HL-60 (cell line): ENCODE data around the gene DLEC1.

Source experiments
- CTCF ChIP-seq: IDR thresholded peaks from one replicate; pipeline ENCODE4 v1.5.1; 2011; ENCODE audit warnings: low read length, control low read depth, inconsistent platforms; ENCODE audit not compliant: insufficient read depth
- GABPA ChIP-seq: IDR thresholded peaks from 2 replicates; pipeline ENCODE4 v1.6.1; 2012; ENCODE audit warnings: low read depth
- POLR2AphosphoS5 ChIP-seq: IDR thresholded peaks from 2 replicates; pipeline ENCODE4 v1.6.1; 2012; ENCODE audit warnings: low read depth
- REST ChIP-seq: IDR thresholded peaks from 2 replicates; pipeline ENCODE4 v1.6.1; 2012; ENCODE audit warnings: low read depth; ENCODE audit not compliant: insufficient replicate concordance
- SPI1 ChIP-seq: IDR thresholded peaks from 2 replicates; pipeline ENCODE4 v1.6.1; 2012; ENCODE audit warnings: low read depth, mild to moderate bottlenecking, borderline replicate concordance

- no peak for TF ChIP-seq CTCF
- no peak for TF ChIP-seq POLR2AphosphoS5
- TF ChIP-seq GABPA: no peak
- no peak for TF ChIP-seq REST
- no peak for TF ChIP-seq SPI1
These were observed 10.2 kb upstream of the DLEC1 start for GRCh38 chr3:38028621-38029361.
